Measurements from ENCODE around the gene CABP2. TPM values are rescaled to one million over a fixed set of nuclear protein-coding genes. Genes with fewer than 3 reads are reported as not detected.
"Not testable (repeated sequence)": the region's sequence is repeated elsewhere in the genome, so short reads cannot be mapped to it uniquely, and the experiment has no call there.

CABP2 gene
- total RNA-seq = not detected in 2 replicates

GRCh38 chr11:67522844-67523555 lies at the start of gene CABP2:
Gene CABP2 (minus strand): TSS chr11:67523446. CDS start chr11:67523326, 120 bp downstream.
- no peak for DNase-seq (ENCODE audit: low read depth, low spot score)

GRCh38 chr11:67572747-67573419 lies 49.6 kb upstream of the CABP2 start:
- no peak for DNase-seq (ENCODE audit: low read depth, low spot score)

- DNase-seq (ENCODE audit: low read depth, low spot score) = no peak
Observed at GRCh38 chr11:67572305-67572704, 49.1 kb upstream of the CABP2 start.

- no peak for DNase-seq (ENCODE audit: low read depth, low spot score)
Observed at GRCh38 chr11:67571443-67571842, 48.2 kb upstream of the CABP2 start.

- no peak for DNase-seq (ENCODE audit: low read depth, low spot score)
Observed at GRCh38 chr11:67564230-67564629, 41.0 kb upstream of the CABP2 start.

GRCh38 chr11:67563705-67564114 lies 40.5 kb upstream of the CABP2 start:
- peak; percentile 84 for DNase-seq (ENCODE audit: low read depth, low spot score)

GRCh38 chr11:67562963-67563704 lies 39.9 kb upstream of the CABP2 start:
- no peak for DNase-seq (ENCODE audit: low read depth, low spot score)

- DNase-seq (ENCODE audit: low read depth, low spot score) = no peak
Observed at GRCh38 chr11:67561971-67562619, 38.8 kb upstream of the CABP2 start.

- DNase-seq (ENCODE audit: low read depth, low spot score) = no peak
Observed at GRCh38 chr11:67558084-67558772, 35.0 kb upstream of the CABP2 start.

GRCh38 chr11:67556244-67556643 lies 33.0 kb upstream of the CABP2 start:
- DNase-seq (ENCODE audit: low read depth, low spot score) = no peak

GRCh38 chr11:67551697-67552096 lies 28.5 kb upstream of the CABP2 start:
- DNase-seq (ENCODE audit: low read depth, low spot score) = not testable (repeated sequence)

- no peak for DNase-seq (ENCODE audit: low read depth, low spot score)
Observed at GRCh38 chr11:67551127-67551526, 27.9 kb upstream of the CABP2 start.

GRCh38 chr11:67548555-67549110 lies 25.4 kb upstream of the CABP2 start:
- no peak for DNase-seq (ENCODE audit: low read depth, low spot score)

- not testable (repeated sequence) for DNase-seq (ENCODE audit: low read depth, low spot score)
Observed at GRCh38 chr11:67548112-67548511, 24.9 kb upstream of the CABP2 start.

GRCh38 chr11:67545280-67545679 lies 22.0 kb upstream of the CABP2 start:
- DNase-seq (ENCODE audit: low read depth, low spot score) = no peak

- no peak for DNase-seq (ENCODE audit: low read depth, low spot score)
Observed at GRCh38 chr11:67544616-67545242, 21.5 kb upstream of the CABP2 start.

- no peak for DNase-seq (ENCODE audit: low read depth, low spot score)
Observed at GRCh38 chr11:67543585-67543984, 20.3 kb upstream of the CABP2 start.

GRCh38 chr11:67542971-67543370 lies 19.7 kb upstream of the CABP2 start:
- no peak for DNase-seq (ENCODE audit: low read depth, low spot score)

GRCh38 chr11:67542169-67542568 lies 18.9 kb upstream of the CABP2 start:
- DNase-seq (ENCODE audit: low read depth, low spot score) = no peak

GRCh38 chr11:67541198-67541597 lies 18.0 kb upstream of the CABP2 start:
- no peak for DNase-seq (ENCODE audit: low read depth, low spot score)

All from pulmonary artery endothelial cell (primary cell).